ENCODE data around the gene DAPK1. TPM values are rescaled to one million over a fixed set of nuclear protein-coding genes. Genes with fewer than 3 reads are reported as not detected.
"Not testable (repeated sequence)": the region's sequence is repeated elsewhere in the genome, so short reads cannot be mapped to it uniquely, and the experiment has no call there.

The DAPK1 gene
- polyA plus RNA-seq, 1 experiment = 5.4 TPM

GRCh38 chr9:87546704-87547103 lies 49.0 kb downstream of the DAPK1 start:
- CTCF ChIA-PET = no interaction called here
- TF ChIP-seq CTCF (IDR thresholded peaks at IDR 0.05; ENCODE audit: insufficient read depth, low read depth, low read length) = no peak
- H3K4me3 ChIP-seq (ENCODE audit: low read depth, low read length) = no peak overlapping the region
- no peak for DNase-seq (ENCODE audit: low read depth)
- POLR2A ChIA-PET = interaction anchor here (0.6 kb wide), 2 partner anchors 60 to 334 kb away, joined by 3 to 5 read pairs; no protein-coding TSS in a partner anchor
- no peaks in the 10 kb centered on the region for H3K27me3 ChIP-seq (ENCODE audit: control insufficient read depth, insufficient read depth, low read length)
- no peaks in the 10 kb centered on the region for H3K36me3 ChIP-seq (ENCODE audit: control insufficient read depth, insufficient read depth, low read length)

GRCh38 chr9:87547671-87548081 lies 50.0 kb downstream of the DAPK1 start:
- no peak for DNase-seq (ENCODE audit: low read depth)
- no peak overlapping the region for H3K4me3 ChIP-seq (ENCODE audit: low read depth, low read length)
- CTCF ChIA-PET = no interaction called here
- no peaks in the 10 kb centered on the region for H3K27me3 ChIP-seq (ENCODE audit: control insufficient read depth, insufficient read depth, low read length)
- TF ChIP-seq CTCF (IDR thresholded peaks at IDR 0.05; ENCODE audit: insufficient read depth, low read depth, low read length) = no peak
- POLR2A ChIA-PET = no interaction called here
- no peaks in the 10 kb centered on the region for H3K36me3 ChIP-seq (ENCODE audit: control insufficient read depth, insufficient read depth, low read length)

GRCh38 chr9:87548159-87548558 lies 50.5 kb downstream of the DAPK1 start:
- Histone ChIP-seq H3K4me3 (ENCODE audit: low read depth, low read length) (no peak overlapping the region), H3K36me3 (ENCODE audit: control insufficient read depth, insufficient read depth, low read length) (no peaks in the 10 kb centered on the region), H3K27me3 (ENCODE audit: control insufficient read depth, insufficient read depth, low read length) (no peaks in the 10 kb centered on the region)
- TF ChIP-seq CTCF (IDR thresholded peaks at IDR 0.05; ENCODE audit: insufficient read depth, low read depth, low read length) = no peak
- ChIA-PET CTCF (interaction anchor here (0.6 kb wide), 1 partner anchor 211 kb away, joined by 3 read pairs; no protein-coding TSS in a partner anchor), POLR2A (no interaction called here)
- no peak for DNase-seq (ENCODE audit: low read depth)

- CTCF ChIA-PET; DNase-seq (ENCODE audit: low read depth); H3K36me3 ChIP-seq (ENCODE audit: control insufficient read depth, insufficient read depth, low read length); H3K4me3 ChIP-seq (ENCODE audit: low read depth, low read length); POLR2A ChIA-PET; H3K27me3 ChIP-seq (ENCODE audit: control insufficient read depth, insufficient read depth, low read length): not testable (repeated sequence)
Measured at GRCh38 chr9:87549088-87549487, 51.4 kb downstream of the DAPK1 start.

GRCh38 chr9:87549791-87550190 lies 52.1 kb downstream of the DAPK1 start:
- ChIA-PET POLR2A (no interaction called here), CTCF (no interaction called here)
- no peak for DNase-seq (ENCODE audit: low read depth)
- no peak for TF ChIP-seq CTCF (IDR thresholded peaks at IDR 0.05; ENCODE audit: insufficient read depth, low read depth, low read length)
- Histone ChIP-seq H3K36me3 (ENCODE audit: control insufficient read depth, insufficient read depth, low read length) (no peaks in the 10 kb centered on the region), H3K27me3 (ENCODE audit: control insufficient read depth, insufficient read depth, low read length) (no peaks in the 10 kb centered on the region), H3K4me3 (ENCODE audit: low read depth, low read length) (no peak overlapping the region)

GRCh38 chr9:87550253-87550954 lies 52.7 kb downstream of the DAPK1 start:
- ChIA-PET CTCF (interaction anchor here (0.6 kb wide), 2 partner anchors 11 to 215 kb away, joined by 3 read pairs; no protein-coding TSS in a partner anchor), POLR2A (no interaction called here)

More at GRCh38 chr9:87550253-87550954, 52.7 kb downstream of the DAPK1 start:
- DNase-seq (ENCODE audit: low read depth) = no peak
- no peaks in the 10 kb centered on the region for H3K27me3 ChIP-seq (ENCODE audit: control insufficient read depth, insufficient read depth, low read length)
- no peak overlapping the region for H3K4me3 ChIP-seq (ENCODE audit: low read depth, low read length)
- TF ChIP-seq CTCF (IDR thresholded peaks at IDR 0.05; ENCODE audit: insufficient read depth, low read depth, low read length) = no peak
- no peaks in the 10 kb centered on the region for H3K36me3 ChIP-seq (ENCODE audit: control insufficient read depth, insufficient read depth, low read length)
